ENCODE results near the gene PUS1. TPM values are rescaled to one million over a fixed set of nuclear protein-coding genes. Genes with fewer than 3 reads are reported as not detected.
"Not testable (repeated sequence)": the region's sequence is repeated elsewhere in the genome, so short reads cannot be mapped to it uniquely, and the experiment has no call there.

PUS1 gene
- total RNA-seq, 4 donors from 2014 or later, result 11.2 to 62.2 (median 17.0) TPM

- no peak for DNase-seq (ENCODE audit: low spot score)
- TF ChIP-seq CTCF (IDR thresholded peaks at IDR 0.05), result no peak
- no peak for ATAC-seq (ENCODE audit: low FRiP score)
These were observed 52.3 kb downstream of the PUS1 start for GRCh38 chr12:131981388-131981787.

GRCh38 chr12:131982041-131982440, 53.0 kb downstream of the PUS1 start:
- TF ChIP-seq CTCF (IDR thresholded peaks at IDR 0.05), result no peak
- ATAC-seq (ENCODE audit: low FRiP score) (no peak), DNase-seq (ENCODE audit: low spot score) (no peak)

- no peak for TF ChIP-seq CTCF (IDR thresholded peaks at IDR 0.05)
- ATAC-seq (ENCODE audit: low FRiP score) (no peak), DNase-seq (ENCODE audit: low spot score) (no peak)
These were observed 54.0 kb downstream of the PUS1 start for GRCh38 chr12:131983026-131983425.

- ATAC-seq (ENCODE audit: low FRiP score), result no peak
- no peak for TF ChIP-seq CTCF (IDR thresholded peaks at IDR 0.05)
- DNase-seq (ENCODE audit: low spot score), result no peak
These were observed 54.5 kb downstream of the PUS1 start for GRCh38 chr12:131983554-131983953.

GRCh38 chr12:131984334-131984733, 55.3 kb downstream of the PUS1 start:
- no peak for DNase-seq (ENCODE audit: low spot score)
- no peak for ATAC-seq (ENCODE audit: low FRiP score)
- TF ChIP-seq CTCF (IDR thresholded peaks at IDR 0.05), result no peak

- not testable (repeated sequence) for ATAC-seq (ENCODE audit: low FRiP score); DNase-seq (ENCODE audit: low spot score)
These were observed 56.4 kb downstream of the PUS1 start for GRCh38 chr12:131985510-131985875.

GRCh38 chr12:131986361-131986760, 57.3 kb downstream of the PUS1 start:
- DNase-seq (ENCODE audit: low spot score) (no peak), ATAC-seq (ENCODE audit: low FRiP score) (no peak)
- no peak for TF ChIP-seq CTCF (IDR thresholded peaks at IDR 0.05)

- no peak for ATAC-seq (ENCODE audit: low FRiP score)
- DNase-seq (ENCODE audit: low spot score), result no peak
- TF ChIP-seq CTCF (IDR thresholded peaks at IDR 0.05), result no peak
These were observed 57.8 kb downstream of the PUS1 start for GRCh38 chr12:131986910-131987309.

All from omental fat pad (tissue), 4 donors.